Fibroblast of lung (primary cell): Measurements from ENCODE around the gene IFIH1.

Experiments
- EZH2 ChIP-seq: IDR thresholded peaks from 2 replicates; pipeline ENCODE4 v1.5.1; 2012; ENCODE audit warnings: low read length, control low read depth, mild to moderate bottlenecking; ENCODE audit errors: missing control alignments
- TF ChIP-seq, protein P1 (sequence below), 2 donors: IDR thresholded peaks in 1 of 2; conservative IDR thresholded peaks in 1 of 2; 1 replicate in 1 of 2; 2 replicates in 1 of 2; pipeline ENCODE4 v1.5.1; 2011 to 2012; ENCODE audit warnings: low read length in 2 of 2, control low read depth in 1 of 2, inconsistent platforms in 1 of 2, low read depth in 1 of 2, mild to moderate bottlenecking in 1 of 2

- TF ChIP-seq, protein P1, sequence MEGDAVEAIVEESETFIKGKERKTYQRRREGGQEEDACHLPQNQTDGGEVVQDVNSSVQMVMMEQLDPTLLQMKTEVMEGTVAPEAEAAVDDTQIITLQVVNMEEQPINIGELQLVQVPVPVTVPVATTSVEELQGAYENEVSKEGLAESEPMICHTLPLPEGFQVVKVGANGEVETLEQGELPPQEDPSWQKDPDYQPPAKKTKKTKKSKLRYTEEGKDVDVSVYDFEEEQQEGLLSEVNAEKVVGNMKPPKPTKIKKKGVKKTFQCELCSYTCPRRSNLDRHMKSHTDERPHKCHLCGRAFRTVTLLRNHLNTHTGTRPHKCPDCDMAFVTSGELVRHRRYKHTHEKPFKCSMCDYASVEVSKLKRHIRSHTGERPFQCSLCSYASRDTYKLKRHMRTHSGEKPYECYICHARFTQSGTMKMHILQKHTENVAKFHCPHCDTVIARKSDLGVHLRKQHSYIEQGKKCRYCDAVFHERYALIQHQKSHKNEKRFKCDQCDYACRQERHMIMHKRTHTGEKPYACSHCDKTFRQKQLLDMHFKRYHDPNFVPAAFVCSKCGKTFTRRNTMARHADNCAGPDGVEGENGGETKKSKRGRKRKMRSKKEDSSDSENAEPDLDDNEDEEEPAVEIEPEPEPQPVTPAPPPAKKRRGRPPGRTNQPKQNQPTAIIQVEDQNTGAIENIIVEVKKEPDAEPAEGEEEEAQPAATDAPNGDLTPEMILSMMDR (conservative IDR thresholded peaks at IDR 0.05 in 1 of 2, IDR thresholded peaks at IDR 0.05 in 1 of 2; ENCODE audit: low read depth in 1 of 2, low read length in 2 of 2) = no peak
- no peak for TF ChIP-seq EZH2
Observed at GRCh38 chr2:162241571-162241970, 76.9 kb downstream of the IFIH1 start.
